ENCODE results near the gene CHRNB2.

GRCh38 chr1:154583773-154584172, 16.2 kb downstream of the CHRNB2 start:
- no peak for TF ChIP-seq CTCF (conservative IDR thresholded peaks at IDR 0.05 in 1 of 2, IDR thresholded peaks at IDR 0.05 in 1 of 2; ENCODE audit: low read depth in 1 of 2, low read length in 2 of 2)
- TF ChIP-seq EZH2 (IDR thresholded peaks at IDR 0.05; ENCODE audit: low read length, missing control alignments) = no peak
